Activated T-cell treated with anti-CD3 and anti-CD28 coated beads, Interleukin-2, amount 50 U/mL, for 4 hours (primary cell): ENCODE results near the gene AXIN1. TPM values are rescaled to one million over a fixed set of nuclear protein-coding genes. Genes with fewer than 3 reads are reported as not detected.

Experiments
- ATAC-seq, 2 donors: fragments of 200-7000 bp; cut with Tn5 transposase; one replicate each; pipeline ENCODE4 v1.10.0; 2021
- DNase-seq: peaks from one replicate; pipeline ENCODE4 v3.0.0-alpha.2; 2020
- H3K27me3 Mint-ChIP-seq: one replicate; pipeline ENCODE4 v1.8.0; 2021; ENCODE audit warnings: low read depth, mixed read lengths
- H3K36me3 Mint-ChIP-seq: one replicate; pipeline ENCODE4 v1.8.0; 2022; ENCODE audit warnings: mixed read lengths; ENCODE audit not compliant: insufficient read depth
- H3K4me1 Mint-ChIP-seq: one replicate; pipeline ENCODE4 v1.8.0; 2021; ENCODE audit warnings: low read depth, mixed read lengths
- H3K4me3 Mint-ChIP-seq: one replicate; pipeline ENCODE4 v1.8.0; 2021; ENCODE audit warnings: mild to moderate bottlenecking, moderate library complexity, mixed read lengths
- H3K9me3 Mint-ChIP-seq: one replicate; pipeline ENCODE4 v1.8.0; 2021; ENCODE audit warnings: mixed read lengths
- total RNA-seq, 3 donors: library from RNA; stranded (reverse); gene quantifications; one replicate each; pipeline ENCODE4 v1.2.1, GENCODE V29; 2021

The AXIN1 gene
- total RNA-seq, 3 donors from 2014 or later = 34.1 to 40.4 (median 35.4) TPM

GRCh38 chr16:376817-377418 lies 24.4 kb upstream of the AXIN1 start:
- no peak for ATAC-seq
- H3K36me3 Mint-ChIP-seq = no peaks in the 10 kb centered on the region
- no peak overlapping the region for H3K4me3 Mint-ChIP-seq
- no peaks in the 10 kb centered on the region for H3K27me3 Mint-ChIP-seq
- H3K4me1 Mint-ChIP-seq = peaks cover 12% of the 10 kb centered on the region
- H3K9me3 Mint-ChIP-seq = no peaks in the 10 kb centered on the region
- DNase-seq = no peak

- H3K4me3 Mint-ChIP-seq = no peak overlapping the region
- no peak for DNase-seq
Measured at GRCh38 chr16:375927-376816, 23.6 kb upstream of the AXIN1 start.

GRCh38 chr16:375212-375611 lies 22.7 kb upstream of the AXIN1 start:
- no peaks in the 10 kb centered on the region for H3K9me3 Mint-ChIP-seq
- ATAC-seq (no peak), DNase-seq (no peak)
- no peaks in the 10 kb centered on the region for H3K27me3 Mint-ChIP-seq
- H3K4me1 Mint-ChIP-seq = peaks cover 16% of the 10 kb centered on the region
- no peak overlapping the region for H3K4me3 Mint-ChIP-seq
- H3K36me3 Mint-ChIP-seq = no peaks in the 10 kb centered on the region

More at GRCh38 chr16:375927-376816, 23.6 kb upstream of the AXIN1 start:
- Mint-ChIP-seq H3K27me3 (no peaks in the 10 kb centered on the region), H3K4me1 (peaks cover 12% of the 10 kb centered on the region), H3K36me3 (no peaks in the 10 kb centered on the region), H3K9me3 (no peaks in the 10 kb centered on the region)
- no peak for ATAC-seq

- Mint-ChIP-seq H3K36me3 (no peaks in the 10 kb centered on the region), H3K27me3 (no peaks in the 10 kb centered on the region), H3K4me1 (peaks cover 14% of the 10 kb centered on the region), H3K4me3 (no peak overlapping the region), H3K9me3 (no peaks in the 10 kb centered on the region)
- DNase-seq (no peak), ATAC-seq (no peak)
Measured at GRCh38 chr16:374616-374926, 22.0 kb upstream of the AXIN1 start.

- H3K27me3 Mint-ChIP-seq = no peaks in the 10 kb centered on the region
- no peaks in the 10 kb centered on the region for H3K9me3 Mint-ChIP-seq
- no peak for ATAC-seq
- DNase-seq = no peak
- no peaks in the 10 kb centered on the region for H3K36me3 Mint-ChIP-seq
- no peak overlapping the region for H3K4me3 Mint-ChIP-seq
- peaks cover 14% of the 10 kb centered on the region for H3K4me1 Mint-ChIP-seq
Measured at GRCh38 chr16:373848-374615, 21.5 kb upstream of the AXIN1 start.

GRCh38 chr16:373020-373598 lies 20.6 kb upstream of the AXIN1 start:
- Mint-ChIP-seq H3K9me3 (no peaks in the 10 kb centered on the region), H3K4me3 (no peak overlapping the region), H3K27me3 (no peaks in the 10 kb centered on the region), H3K4me1 (peaks cover 14% of the 10 kb centered on the region), H3K36me3 (no peaks in the 10 kb centered on the region)
- ATAC-seq (no peak), DNase-seq (no peak)

DNA sequence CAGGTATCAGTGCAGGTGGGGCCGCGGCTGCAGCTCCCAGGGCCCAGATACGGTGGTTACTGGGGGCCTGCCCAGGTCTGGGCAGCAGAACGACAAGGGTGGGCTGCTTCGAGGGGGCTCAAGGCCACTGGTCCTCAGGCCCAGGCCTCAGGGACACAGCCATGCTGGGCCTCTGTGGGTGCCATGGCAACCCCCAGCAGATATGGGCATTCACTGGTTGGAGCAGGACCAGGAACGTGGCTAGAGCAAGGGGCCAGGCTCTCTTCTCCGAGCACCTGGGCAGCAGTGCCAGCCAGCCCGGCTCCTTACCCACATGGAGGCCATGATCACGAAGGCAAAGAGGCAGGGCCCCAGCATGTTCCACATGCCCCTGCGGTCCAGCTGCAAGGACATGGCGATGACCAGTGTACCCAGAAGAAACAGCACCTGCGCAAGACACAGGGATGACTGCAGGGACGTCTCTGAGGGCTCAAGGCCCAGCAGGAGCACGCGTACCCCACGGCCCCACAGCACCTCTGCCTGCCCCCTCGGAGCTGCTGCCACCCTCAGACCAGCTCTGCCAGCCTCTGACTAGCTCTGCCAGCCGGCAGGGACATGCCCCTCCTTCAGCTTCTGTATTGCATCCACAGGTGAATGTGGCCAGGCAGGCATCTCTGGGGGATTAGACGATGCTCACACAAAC lies 19.9 kb upstream of the AXIN1 start:
- peaks cover 14% of the 10 kb centered on the region for H3K4me1 Mint-ChIP-seq
- H3K4me3 Mint-ChIP-seq = no peak overlapping the region
- DNase-seq (no peak), ATAC-seq (no peak)
- H3K27me3 Mint-ChIP-seq = no peaks in the 10 kb centered on the region
- H3K9me3 Mint-ChIP-seq = no peaks in the 10 kb centered on the region
- no peaks in the 10 kb centered on the region for H3K36me3 Mint-ChIP-seq

- ATAC-seq (no peak), DNase-seq (no peak)
- peak overlapping the region; percentile 45 for H3K4me3 Mint-ChIP-seq
- H3K9me3 Mint-ChIP-seq = no peaks in the 10 kb centered on the region
- H3K4me1 Mint-ChIP-seq = peaks cover 14% of the 10 kb centered on the region
- peaks cover 5% of the 10 kb centered on the region for H3K36me3 Mint-ChIP-seq
- H3K27me3 Mint-ChIP-seq = no peaks in the 10 kb centered on the region
Measured at GRCh38 chr16:371515-372301, 19.2 kb upstream of the AXIN1 start.

DNA sequence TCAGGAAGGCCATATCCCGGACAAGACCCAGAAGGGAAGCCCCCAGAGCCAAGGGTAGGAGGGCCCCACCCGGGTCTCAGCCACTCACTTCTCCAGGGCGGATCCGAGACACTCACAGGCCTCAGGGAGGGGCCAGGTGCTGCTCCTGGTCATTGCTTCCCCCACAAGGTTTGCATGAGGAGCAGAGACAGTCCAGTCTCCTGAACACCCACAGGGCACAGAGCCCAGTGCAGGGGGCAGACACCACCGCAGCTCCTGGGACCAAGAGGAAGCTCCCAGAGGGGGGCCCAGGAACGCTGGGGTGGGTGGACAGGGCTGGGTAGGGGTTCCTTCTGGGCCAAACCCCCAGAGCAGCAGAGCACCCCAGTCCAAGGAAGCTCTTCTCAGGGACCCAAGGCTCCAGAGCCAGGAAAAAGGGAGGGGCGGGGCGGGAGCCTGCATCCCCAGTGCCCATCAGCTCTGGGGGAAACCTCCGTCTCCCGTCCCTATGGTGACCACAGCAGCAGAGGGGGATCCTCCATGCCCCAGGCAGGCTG lies 18.5 kb upstream of the AXIN1 start:
- DNase-seq (no peak), ATAC-seq (no peak)
- peak overlapping the region; percentile 82 for H3K4me3 Mint-ChIP-seq
- H3K36me3 Mint-ChIP-seq = peaks cover 6% of the 10 kb centered on the region
- no peaks in the 10 kb centered on the region for H3K27me3 Mint-ChIP-seq
- H3K4me1 Mint-ChIP-seq = peaks cover 14% of the 10 kb centered on the region
- no peaks in the 10 kb centered on the region for H3K9me3 Mint-ChIP-seq

DNA sequence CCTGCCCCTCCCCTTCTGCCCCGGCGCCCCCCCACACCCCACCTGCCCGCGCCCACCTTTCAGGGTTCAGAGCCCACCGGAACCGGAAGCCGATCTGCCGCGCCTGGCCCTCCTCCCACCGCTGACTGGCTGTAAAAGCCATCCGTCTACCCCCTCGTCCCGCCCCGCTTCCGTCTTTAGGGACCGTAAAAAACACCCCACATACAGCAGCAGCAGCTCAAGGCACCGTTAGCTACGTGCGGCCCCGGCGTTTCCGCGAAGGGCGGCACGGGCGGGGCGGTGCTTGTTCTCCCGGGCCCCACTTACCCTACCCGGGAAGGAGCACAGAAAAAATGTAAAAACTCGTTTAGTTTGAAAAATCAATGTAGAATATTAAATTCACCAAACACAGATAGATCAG lies 17.9 kb upstream of the AXIN1 start, which contains the start of gene MRPL28:
MRPL28 (minus strand) TSS at position 96 of the 400 bp plus-strand sequence. CDS start 320 bp downstream, outside the sequence.
- Mint-ChIP-seq H3K36me3 (peaks cover 6% of the 10 kb centered on the region), H3K4me1 (peaks cover 14% of the 10 kb centered on the region), H3K4me3 (peak within 1 kb of the TSS; percentile 82), H3K27me3 (no peaks in the 10 kb centered on the region), H3K9me3 (no peaks in the 10 kb centered on the region)
- ATAC-seq (peak; percentile 99 to 100), DNase-seq (peak; percentile 91)

DNA sequence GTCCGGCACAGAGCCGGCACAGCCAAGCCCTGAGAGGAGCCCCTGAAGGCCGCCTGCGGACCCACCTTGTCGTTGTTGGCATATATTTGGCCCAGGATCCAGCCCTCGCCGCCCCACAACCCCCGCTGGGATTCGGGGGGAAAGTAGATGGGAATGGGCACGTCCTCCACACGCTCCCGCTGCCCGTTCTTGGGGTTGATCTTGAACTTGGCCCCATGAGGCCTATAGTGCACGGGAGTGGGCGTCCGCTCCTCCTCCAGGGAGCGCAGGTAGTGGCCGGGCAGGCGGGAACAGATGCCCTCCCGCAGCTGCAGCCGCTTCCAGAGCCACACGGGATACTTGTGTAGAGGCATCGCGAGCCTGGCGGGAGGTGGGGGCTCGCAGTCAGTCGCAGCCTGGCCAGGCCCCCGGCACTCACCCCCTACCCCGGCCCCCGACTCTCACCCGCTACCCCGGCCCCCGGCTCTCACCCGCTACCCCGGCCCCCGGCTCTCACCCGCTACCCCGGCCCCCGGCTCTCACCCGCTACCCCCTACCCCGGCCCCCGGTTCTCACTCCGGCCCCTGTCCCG lies 17.4 kb upstream of the AXIN1 start:
- no peak for ATAC-seq
- H3K9me3 Mint-ChIP-seq = no peaks in the 10 kb centered on the region
- peaks cover 14% of the 10 kb centered on the region for H3K4me1 Mint-ChIP-seq
- H3K27me3 Mint-ChIP-seq = no peaks in the 10 kb centered on the region
- no peak for DNase-seq
- peak overlapping the region; percentile 68 for H3K4me3 Mint-ChIP-seq
- H3K36me3 Mint-ChIP-seq = peaks cover 6% of the 10 kb centered on the region

DNA sequence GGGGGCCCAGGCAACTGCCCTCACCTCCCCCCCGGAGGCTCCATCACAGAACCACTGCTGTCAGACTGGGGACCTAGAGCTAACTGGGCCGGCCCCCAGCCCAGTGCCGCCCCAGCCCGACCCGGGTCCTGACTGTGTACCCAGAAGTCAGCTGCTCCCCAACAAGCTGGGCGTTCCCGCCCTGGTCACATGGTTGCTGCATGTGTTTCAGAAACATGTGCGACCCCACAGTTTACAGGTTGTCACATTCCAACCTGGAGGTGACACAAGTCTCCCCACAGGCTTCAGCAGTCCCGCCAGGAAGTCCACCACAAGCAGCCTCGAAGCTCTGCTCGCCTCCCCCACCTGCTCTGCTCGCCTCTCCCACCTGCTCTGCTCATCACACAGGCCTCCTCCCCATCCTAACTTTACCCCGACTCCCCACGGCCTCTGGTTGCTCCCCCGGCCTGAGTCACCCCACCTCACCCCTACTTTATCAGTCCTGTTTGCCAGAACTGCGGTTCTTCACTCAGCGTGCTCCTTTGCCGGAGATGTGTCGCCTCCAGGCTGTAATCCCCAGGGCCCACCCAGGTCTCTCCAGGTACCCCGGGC lies 16.8 kb upstream of the AXIN1 start:
- Mint-ChIP-seq H3K4me1 (peaks cover 14% of the 10 kb centered on the region), H3K4me3 (peak overlapping the region; percentile 68), H3K9me3 (no peaks in the 10 kb centered on the region), H3K36me3 (peaks cover 6% of the 10 kb centered on the region), H3K27me3 (no peaks in the 10 kb centered on the region)
- DNase-seq (no peak), ATAC-seq (no peak)
